Prostate gland (tissue), 2 donors: ENCODE results near the gene ITGAV.

Source experiments
- POLR2A ChIP-seq: fragments of 450-650 bp; IDR thresholded peaks from one replicate; pipeline ENCODE4 v1.6.1; 2016; ENCODE audit warnings: antibody characterized with exemption, mild to moderate bottlenecking
- TF ChIP-seq, protein P1 (sequence below), 4 experiments: fragments of 200-600 bp in 2 of 4; fragments of 450-650 bp in 2 of 4; sonication (generic) in 2 of 4; IDR thresholded peaks; 1 replicate in 3 of 4; 2 replicates in 1 of 4; pipeline ENCODE4 v1.5.1; 2016 to 2019; ENCODE audit warnings: antibody characterized with exemption in 4 of 4, mild to moderate bottlenecking in 2 of 4, moderate library complexity in 2 of 4

DNA sequence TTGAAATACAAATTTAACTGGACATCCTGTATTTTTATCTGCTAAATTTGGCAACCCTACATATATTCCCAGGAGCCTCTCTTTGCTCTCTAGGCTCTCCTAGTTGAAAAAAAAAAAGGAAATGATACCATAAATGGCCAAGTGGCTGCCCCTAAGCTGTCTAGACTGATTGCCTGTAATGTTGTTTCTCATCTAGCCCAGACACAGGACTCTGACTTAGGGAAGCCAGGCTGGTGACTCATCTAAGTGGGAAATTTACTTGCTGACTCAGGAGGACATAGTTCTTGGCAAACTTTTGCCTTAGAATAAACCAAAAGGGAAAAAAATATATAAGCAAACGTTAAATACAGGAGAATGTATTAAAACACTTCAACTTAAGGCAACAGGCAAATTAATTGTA is 14.6 kb upstream of the ITGAV start:
- TF ChIP-seq POLR2A = no peak
- TF ChIP-seq, protein P1, sequence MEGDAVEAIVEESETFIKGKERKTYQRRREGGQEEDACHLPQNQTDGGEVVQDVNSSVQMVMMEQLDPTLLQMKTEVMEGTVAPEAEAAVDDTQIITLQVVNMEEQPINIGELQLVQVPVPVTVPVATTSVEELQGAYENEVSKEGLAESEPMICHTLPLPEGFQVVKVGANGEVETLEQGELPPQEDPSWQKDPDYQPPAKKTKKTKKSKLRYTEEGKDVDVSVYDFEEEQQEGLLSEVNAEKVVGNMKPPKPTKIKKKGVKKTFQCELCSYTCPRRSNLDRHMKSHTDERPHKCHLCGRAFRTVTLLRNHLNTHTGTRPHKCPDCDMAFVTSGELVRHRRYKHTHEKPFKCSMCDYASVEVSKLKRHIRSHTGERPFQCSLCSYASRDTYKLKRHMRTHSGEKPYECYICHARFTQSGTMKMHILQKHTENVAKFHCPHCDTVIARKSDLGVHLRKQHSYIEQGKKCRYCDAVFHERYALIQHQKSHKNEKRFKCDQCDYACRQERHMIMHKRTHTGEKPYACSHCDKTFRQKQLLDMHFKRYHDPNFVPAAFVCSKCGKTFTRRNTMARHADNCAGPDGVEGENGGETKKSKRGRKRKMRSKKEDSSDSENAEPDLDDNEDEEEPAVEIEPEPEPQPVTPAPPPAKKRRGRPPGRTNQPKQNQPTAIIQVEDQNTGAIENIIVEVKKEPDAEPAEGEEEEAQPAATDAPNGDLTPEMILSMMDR (IDR thresholded peaks at IDR 0.05) = no peak
